ENCODE data around the gene SH3PXD2B.

DNA sequence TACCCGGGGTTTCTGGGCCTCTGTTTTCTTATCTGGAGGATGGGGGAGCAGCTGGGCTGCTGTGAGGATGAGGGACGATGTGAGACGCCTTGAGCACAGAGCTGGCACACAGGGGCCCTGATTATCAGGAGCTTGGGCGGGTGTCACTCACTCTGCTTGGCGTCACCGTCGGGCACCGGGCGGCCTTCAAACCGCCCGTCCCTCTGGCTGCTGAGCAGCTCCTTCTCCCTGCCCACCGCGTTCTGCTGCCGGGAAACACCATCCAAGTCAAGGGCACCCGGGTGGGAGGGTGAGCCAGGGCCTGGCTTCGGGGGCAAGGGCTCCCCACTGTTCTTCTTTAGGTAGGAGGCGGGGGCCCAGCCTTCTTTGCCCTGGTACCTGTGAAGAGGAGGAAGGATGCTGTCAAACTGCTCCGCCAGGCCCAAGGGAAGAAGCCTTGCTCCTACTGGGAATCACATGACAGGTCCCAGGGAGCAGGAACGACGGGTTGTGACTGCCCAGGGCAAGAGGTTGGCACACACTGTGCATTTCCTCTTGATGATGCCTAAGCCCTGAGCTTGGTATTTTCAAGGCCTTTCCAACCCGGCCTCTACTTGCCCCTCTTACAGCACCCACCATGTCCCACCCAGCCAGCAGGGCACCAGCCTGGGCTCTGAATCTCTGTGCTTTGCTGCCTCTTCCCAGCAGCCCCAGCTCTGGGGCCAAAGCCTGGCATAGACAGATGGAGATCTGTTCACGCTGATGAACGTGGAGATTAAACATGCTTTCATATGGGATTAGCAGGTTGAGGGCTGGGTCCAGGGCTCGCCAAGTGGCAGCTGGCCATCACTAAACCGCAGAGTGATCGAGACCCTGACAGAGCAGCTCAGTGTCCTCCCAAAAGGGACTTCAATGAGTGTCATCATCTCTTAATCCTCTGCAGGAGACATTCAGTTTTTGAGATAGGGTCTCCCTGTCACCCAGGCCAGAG, 103.8 kb downstream of the SH3PXD2B start:
- TF ChIP-seq, protein P1, sequence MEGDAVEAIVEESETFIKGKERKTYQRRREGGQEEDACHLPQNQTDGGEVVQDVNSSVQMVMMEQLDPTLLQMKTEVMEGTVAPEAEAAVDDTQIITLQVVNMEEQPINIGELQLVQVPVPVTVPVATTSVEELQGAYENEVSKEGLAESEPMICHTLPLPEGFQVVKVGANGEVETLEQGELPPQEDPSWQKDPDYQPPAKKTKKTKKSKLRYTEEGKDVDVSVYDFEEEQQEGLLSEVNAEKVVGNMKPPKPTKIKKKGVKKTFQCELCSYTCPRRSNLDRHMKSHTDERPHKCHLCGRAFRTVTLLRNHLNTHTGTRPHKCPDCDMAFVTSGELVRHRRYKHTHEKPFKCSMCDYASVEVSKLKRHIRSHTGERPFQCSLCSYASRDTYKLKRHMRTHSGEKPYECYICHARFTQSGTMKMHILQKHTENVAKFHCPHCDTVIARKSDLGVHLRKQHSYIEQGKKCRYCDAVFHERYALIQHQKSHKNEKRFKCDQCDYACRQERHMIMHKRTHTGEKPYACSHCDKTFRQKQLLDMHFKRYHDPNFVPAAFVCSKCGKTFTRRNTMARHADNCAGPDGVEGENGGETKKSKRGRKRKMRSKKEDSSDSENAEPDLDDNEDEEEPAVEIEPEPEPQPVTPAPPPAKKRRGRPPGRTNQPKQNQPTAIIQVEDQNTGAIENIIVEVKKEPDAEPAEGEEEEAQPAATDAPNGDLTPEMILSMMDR (IDR thresholded peaks at IDR 0.05): no peak
- no peak for TF ChIP-seq POLR2A (IDR thresholded peaks at IDR 0.05)

All from thyroid gland (tissue), 4 donors.